Lower lobe of right lung (tissue), 2 donors: ENCODE data around the gene SOX5. TPM values are rescaled to one million over a fixed set of nuclear protein-coding genes. Genes with fewer than 3 reads are reported as not detected.

ENCODE experiments used
- ATAC-seq, 2 donors: fragments of 200-7000 bp; cut with Tn5 transposase; one replicate each; pipeline ENCODE4 v1.9.1; 2020 to 2022; ENCODE audit warnings: mild to moderate bottlenecking in 2 of 2, moderate library complexity in 2 of 2
- DNase-seq: peaks from one replicate; pipeline ENCODE4 v3.0.0-alpha.2; 2020
- H3K27ac ChIP-seq: fragments of 200-600 bp; one replicate; pipeline ENCODE4 v1.8.0; 2022
- H3K27me3 ChIP-seq: fragments of 200-600 bp; one replicate; pipeline ENCODE4 v1.8.0; 2022; ENCODE audit warnings: low read depth
- H3K36me3 ChIP-seq: fragments of 200-600 bp; one replicate; pipeline ENCODE4 v1.8.0; 2022; ENCODE audit warnings: mild to moderate bottlenecking
- H3K4me1 ChIP-seq: fragments of 200-600 bp; one replicate; pipeline ENCODE4 v1.8.0; 2022
- H3K4me3 ChIP-seq: fragments of 200-600 bp; one replicate; pipeline ENCODE4 v1.8.0; 2022; ENCODE audit warnings: mild to moderate bottlenecking
- H3K9me3 ChIP-seq: fragments of 200-600 bp; one replicate; pipeline ENCODE4 v1.8.0; 2022
- intact Hi-C: fragments of 100-400 bp; cut with DNase I; formaldehyde crosslinking; loops from one replicate; pipeline ENCODE4 v1.11.0; 2022
- total RNA-seq: library from RNA; stranded (reverse); fragmentation: NEBNext Ultra II Directional; extraction: Animal tissue kit (Norgen Biotek cat#: 25700); gene quantifications from one replicate; pipeline ENCODE4 v1.2.1, GENCODE V29; 2021
- TF ChIP-seq, protein P1 (sequence below): fragments of 200-600 bp; IDR thresholded peaks from one replicate; pipeline ENCODE4 v1.8.0; 2022; ENCODE audit warnings: antibody characterized with exemption, mild to moderate bottlenecking
- donor health status: DM: no; HTN: yes; CAD: no; lungs with severe emphysema.

The SOX5 gene
- total RNA-seq, 1 donor from 2014 or later, result 14.0 TPM

DNA sequence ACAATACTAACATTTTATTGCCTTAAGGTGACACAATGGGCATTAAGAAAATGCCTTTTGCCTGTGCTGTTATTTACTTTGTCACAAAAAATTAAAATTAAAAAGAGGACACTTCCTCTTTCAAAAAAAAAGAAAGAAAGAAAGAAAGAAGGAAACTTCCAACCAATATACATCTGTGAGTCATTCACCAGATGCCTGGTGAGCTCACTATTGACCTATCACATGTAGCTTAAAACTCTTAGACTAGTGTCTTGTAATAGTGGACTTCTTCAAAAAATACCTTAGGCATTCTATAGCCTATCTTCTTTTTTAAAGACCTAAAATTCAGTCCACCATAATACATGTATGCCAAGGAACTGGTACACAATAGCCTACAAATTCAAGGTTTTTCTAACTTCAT lies 4.9 kb upstream of the SOX5 start:
- intact Hi-C loops, result no loop called here
- Histone ChIP-seq H3K27me3 (no peaks in the 10 kb centered on the region), H3K9me3 (no peaks in the 10 kb centered on the region), H3K4me3 (no peak overlapping the region), H3K36me3 (no peaks in the 10 kb centered on the region), H3K4me1 (no peaks in the 10 kb centered on the region), H3K27ac (no peak overlapping the region)
- TF ChIP-seq, protein P1, sequence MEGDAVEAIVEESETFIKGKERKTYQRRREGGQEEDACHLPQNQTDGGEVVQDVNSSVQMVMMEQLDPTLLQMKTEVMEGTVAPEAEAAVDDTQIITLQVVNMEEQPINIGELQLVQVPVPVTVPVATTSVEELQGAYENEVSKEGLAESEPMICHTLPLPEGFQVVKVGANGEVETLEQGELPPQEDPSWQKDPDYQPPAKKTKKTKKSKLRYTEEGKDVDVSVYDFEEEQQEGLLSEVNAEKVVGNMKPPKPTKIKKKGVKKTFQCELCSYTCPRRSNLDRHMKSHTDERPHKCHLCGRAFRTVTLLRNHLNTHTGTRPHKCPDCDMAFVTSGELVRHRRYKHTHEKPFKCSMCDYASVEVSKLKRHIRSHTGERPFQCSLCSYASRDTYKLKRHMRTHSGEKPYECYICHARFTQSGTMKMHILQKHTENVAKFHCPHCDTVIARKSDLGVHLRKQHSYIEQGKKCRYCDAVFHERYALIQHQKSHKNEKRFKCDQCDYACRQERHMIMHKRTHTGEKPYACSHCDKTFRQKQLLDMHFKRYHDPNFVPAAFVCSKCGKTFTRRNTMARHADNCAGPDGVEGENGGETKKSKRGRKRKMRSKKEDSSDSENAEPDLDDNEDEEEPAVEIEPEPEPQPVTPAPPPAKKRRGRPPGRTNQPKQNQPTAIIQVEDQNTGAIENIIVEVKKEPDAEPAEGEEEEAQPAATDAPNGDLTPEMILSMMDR, result no peak
- ATAC-seq (no peak), DNase-seq (no peak)

DNA sequence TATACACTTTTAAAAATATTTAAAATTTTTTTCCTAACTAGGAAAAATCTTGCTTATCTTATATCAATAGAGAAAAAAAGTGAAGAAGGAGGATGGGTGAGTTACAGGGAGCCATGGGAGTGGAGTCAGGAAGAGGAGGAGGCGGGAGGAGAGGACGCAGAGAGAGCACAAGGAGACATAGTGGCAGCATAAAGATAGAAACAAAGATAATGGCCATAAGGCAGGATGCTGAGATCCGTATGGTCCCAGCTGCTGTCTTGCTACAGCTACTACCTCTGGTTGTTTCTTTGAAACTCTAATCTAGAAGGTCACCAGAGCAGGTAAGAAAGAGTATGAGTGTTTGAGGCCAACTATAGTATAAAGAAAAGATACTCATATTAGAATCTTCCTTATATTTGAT lies 2.6 kb upstream of the SOX5 start:
- no peak for ATAC-seq
- no peaks in the 10 kb centered on the region for H3K27me3 ChIP-seq
- H3K9me3 ChIP-seq, result no peaks in the 10 kb centered on the region
- intact Hi-C loops, result no loop called here
- no peak overlapping the region for H3K4me3 ChIP-seq
- TF ChIP-seq, protein P1, result no peak
- no peaks in the 10 kb centered on the region for H3K4me1 ChIP-seq
- DNase-seq, result no peak
- H3K27ac ChIP-seq, result no peak overlapping the region
- no peaks in the 10 kb centered on the region for H3K36me3 ChIP-seq

- no peak for DNase-seq
- peak overlapping the region; percentile 49 for H3K4me3 ChIP-seq
- TF ChIP-seq, protein P1, result no peak
- no peaks in the 10 kb centered on the region for H3K9me3 ChIP-seq
- H3K27me3 ChIP-seq, result no peaks in the 10 kb centered on the region
- no peaks in the 10 kb centered on the region for H3K36me3 ChIP-seq
- peak; percentile 64 to 68 for ATAC-seq
- intact Hi-C loops, result no loop called here
- no peaks in the 10 kb centered on the region for H3K4me1 ChIP-seq
- no peak overlapping the region for H3K27ac ChIP-seq
These were observed 1.4 kb upstream of the SOX5 start for GRCh38 chr12:23950775-23951451.

GRCh38 chr12:23950210-23950774 lies 822 bp upstream of the SOX5 start:
- no peaks in the 10 kb centered on the region for H3K36me3 ChIP-seq
- H3K27ac ChIP-seq, result no peak overlapping the region
- H3K4me3 ChIP-seq, result peak overlapping the region; percentile 49
- DNase-seq (no peak), ATAC-seq (peak; percentile 45 to 75)
- H3K4me1 ChIP-seq, result no peaks in the 10 kb centered on the region
- intact Hi-C loops, result no loop called here
- TF ChIP-seq, protein P1, result no peak
- H3K9me3 ChIP-seq, result no peaks in the 10 kb centered on the region
- H3K27me3 ChIP-seq, result no peaks in the 10 kb centered on the region

- no peak overlapping the region for H3K4me3 ChIP-seq
- intact Hi-C loops, result no loop called here
These were observed 1.2 kb downstream of the SOX5 start for GRCh38 chr12:23948291-23948690.

More at GRCh38 chr12:23948291-23948690, 1.2 kb downstream of the SOX5 start:
- H3K27ac ChIP-seq, result no peak overlapping the region
- TF ChIP-seq, protein P1, result no peak
- H3K27me3 ChIP-seq, result no peaks in the 10 kb centered on the region
- H3K4me1 ChIP-seq, result no peaks in the 10 kb centered on the region
- no peaks in the 10 kb centered on the region for H3K9me3 ChIP-seq
- ATAC-seq (no peak), DNase-seq (no peak)
- no peaks in the 10 kb centered on the region for H3K36me3 ChIP-seq
